ENCODE results near the gene ZNF93.

GRCh38 chr19:19866611-19867248, 34.0 kb upstream of the ZNF93 start:
- TF ChIP-seq EZH2 (IDR thresholded peaks at IDR 0.05; ENCODE audit: insufficient read depth, low read length) = no peak
- TF ChIP-seq CTCF (IDR thresholded peaks at IDR 0.05; ENCODE audit: insufficient read depth, low read depth, low read length) = no peak

Data from astrocyte (in vitro differentiated cells and primary cell).